Left ventricle myocardium inferior (tissue), 1 donor: Measurements from ENCODE around the gene NKAIN2. TPM values are rescaled to one million over a fixed set of nuclear protein-coding genes. Genes with fewer than 3 reads are reported as not detected.
"Not testable (repeated sequence)": the region's sequence is repeated elsewhere in the genome, so short reads cannot be mapped to it uniquely, and the experiment has no call there.

ENCODE experiments used
- DNase-seq: peaks from one replicate; pipeline ENCODE4 v3.0.0-alpha.2; 2020
- H3K27ac ChIP-seq: fragments of 200-600 bp; replicated peaks from 2 replicates; pipeline ENCODE4 v1.8.0; 2021
- H3K27me3 ChIP-seq: fragments of 200-600 bp; 2 replicates; pipeline ENCODE4 v1.8.0; 2021; ENCODE audit warnings: low read depth
- H3K36me3 ChIP-seq: fragments of 200-600 bp; 2 replicates; pipeline ENCODE4 v1.8.0; 2021
- H3K4me1 ChIP-seq: fragments of 200-600 bp; 2 replicates; pipeline ENCODE4 v1.8.0; 2021
- H3K4me3 ChIP-seq: fragments of 200-600 bp; 2 replicates; pipeline ENCODE4 v1.8.0; 2021; ENCODE audit warnings: mild to moderate bottlenecking, moderate library complexity
- H3K9me3 ChIP-seq: fragments of 200-600 bp; replicated peaks from 2 replicates; pipeline ENCODE4 v1.8.0; 2021
- CTCF ChIP-seq: fragments of 200-600 bp; IDR thresholded peaks from 2 replicates; pipeline ENCODE4 v1.8.0; 2021; ENCODE audit warnings: antibody characterized with exemption, mild to moderate bottlenecking, borderline replicate concordance
- intact Hi-C: fragments of 100-400 bp; cut with micrococcal nuclease; formaldehyde crosslinking; loops from one replicate; pipeline ENCODE4 v1.11.0; 2022
- total RNA-seq: library from RNA; stranded (reverse); fragmentation: NEBNext Ultra II Directional; extraction: Animal tissue kit (Norgen Biotek cat#: 25700); gene quantifications from one replicate; pipeline ENCODE4 v1.2.1, GENCODE V29; 2021
- donor health status: DM: no; HTN: yes; CAD: no; lungs with severe emphysema.

NKAIN2 gene
- total RNA-seq, 1 donor from 2014 or later: 0.22 TPM

GRCh38 chr6:124324237-124324636 is 520.6 kb downstream of the NKAIN2 start:
- Histone ChIP-seq H3K36me3 (no peaks in the 10 kb centered on the region), H3K27me3 (no peaks in the 10 kb centered on the region), H3K4me1 (no peaks in the 10 kb centered on the region), H3K4me3 (no peak overlapping the region), H3K27ac (no peak overlapping the region), H3K9me3 (peaks cover 18% of the 10 kb centered on the region)
- no peak for DNase-seq
- intact Hi-C loops: no loop called here
- TF ChIP-seq CTCF: no peak

- H3K36me3 ChIP-seq: no peaks in the 10 kb centered on the region
- no peak overlapping the region for H3K27ac ChIP-seq
- peaks cover under 1% of the 10 kb centered on the region for H3K9me3 ChIP-seq
- H3K27me3 ChIP-seq: no peaks in the 10 kb centered on the region
- no peak for TF ChIP-seq CTCF
- H3K4me1 ChIP-seq: no peaks in the 10 kb centered on the region
- no peak overlapping the region for H3K4me3 ChIP-seq
- DNase-seq: no peak
- intact Hi-C loops: no loop called here
Measured at GRCh38 chr6:124330197-124330596, 526.5 kb downstream of the NKAIN2 start.

GRCh38 chr6:124334359-124334758 is 530.7 kb downstream of the NKAIN2 start:
- Histone ChIP-seq H3K27ac (no peak overlapping the region), H3K4me1 (no peaks in the 10 kb centered on the region), H3K36me3 (no peaks in the 10 kb centered on the region), H3K27me3 (no peaks in the 10 kb centered on the region), H3K9me3 (peaks cover 6% of the 10 kb centered on the region), H3K4me3 (no peak overlapping the region)
- DNase-seq: no peak
- no peak for TF ChIP-seq CTCF
- intact Hi-C loops: no loop called here

GRCh38 chr6:124339610-124340334 is 536.1 kb downstream of the NKAIN2 start:
- intact Hi-C loops: no loop called here
- Histone ChIP-seq H3K4me1 (no peaks in the 10 kb centered on the region), H3K9me3 (peaks cover 9% of the 10 kb centered on the region), H3K27ac (no peak overlapping the region), H3K27me3 (no peaks in the 10 kb centered on the region), H3K36me3 (no peaks in the 10 kb centered on the region), H3K4me3 (no peak overlapping the region)
- TF ChIP-seq CTCF: no peak
- no peak for DNase-seq

- H3K36me3 ChIP-seq, DNase-seq, H3K4me3 ChIP-seq, H3K4me1 ChIP-seq, H3K9me3 ChIP-seq, intact Hi-C loops, H3K27me3 ChIP-seq, H3K27ac ChIP-seq: not testable (repeated sequence)
Measured at GRCh38 chr6:124348339-124348738, 544.7 kb downstream of the NKAIN2 start.

GRCh38 chr6:124355146-124355545 is 551.5 kb downstream of the NKAIN2 start:
- no peak for TF ChIP-seq CTCF
- Histone ChIP-seq H3K27ac (no peak overlapping the region), H3K27me3 (no peaks in the 10 kb centered on the region), H3K4me1 (no peaks in the 10 kb centered on the region), H3K4me3 (no peak overlapping the region), H3K36me3 (no peaks in the 10 kb centered on the region), H3K9me3 (no peaks in the 10 kb centered on the region)
- intact Hi-C loops: no loop called here
- no peak for DNase-seq
